Measurements from ENCODE around the gene SUN1.

Gene SUN1

DNA sequence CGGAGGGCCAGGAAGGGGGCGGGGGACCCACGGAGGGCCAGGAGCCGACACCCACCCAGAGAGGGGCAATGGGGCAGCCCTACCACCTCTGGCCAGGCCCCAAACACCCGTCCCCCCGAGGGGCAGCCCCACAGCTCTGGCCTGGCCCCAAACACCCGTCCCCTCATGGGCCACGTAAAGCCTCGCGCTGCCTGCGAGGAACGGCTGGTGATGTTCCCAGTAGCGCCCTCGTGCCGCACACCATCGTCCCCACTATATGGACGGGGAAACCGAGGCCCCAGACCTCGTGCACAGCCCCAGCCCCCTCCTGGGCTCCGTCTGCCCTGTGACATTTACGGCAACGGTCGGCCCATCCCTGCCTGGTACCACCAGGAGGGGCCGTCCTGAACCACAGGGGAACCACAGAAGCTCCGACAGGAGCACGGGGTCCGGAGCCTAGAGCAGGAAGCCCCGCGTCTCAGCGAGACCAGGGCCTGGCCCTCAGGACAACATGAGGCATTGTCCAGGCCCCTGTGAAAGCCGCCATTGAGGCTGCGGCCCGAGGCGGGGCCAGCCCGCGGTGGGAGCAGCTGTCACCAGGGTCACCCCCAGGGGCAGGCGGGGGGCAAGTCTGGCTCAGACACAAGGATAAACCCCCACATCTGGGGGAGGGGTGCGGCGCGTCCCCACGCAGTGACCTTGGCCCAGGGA is 79.7 kb downstream of the SUN1 start:
- TF ChIP-seq GATA2 (IDR thresholded peaks at IDR 0.05; ENCODE audit: low read depth, low read length) (no peak), GATA3 (IDR thresholded peaks at IDR 0.05; ENCODE audit: low read depth, low read length) (no peak)

- TF ChIP-seq GATA3 (IDR thresholded peaks at IDR 0.05; ENCODE audit: low read depth, low read length) (no peak), GATA2 (IDR thresholded peaks at IDR 0.05; ENCODE audit: low read depth, low read length) (no peak)
Measured at GRCh38 chr7:913736-914520, 81.7 kb downstream of the SUN1 start.

- TF ChIP-seq GATA3 (IDR thresholded peaks at IDR 0.05; ENCODE audit: low read depth, low read length) (no peak), GATA2 (IDR thresholded peaks at IDR 0.05; ENCODE audit: low read depth, low read length) (no peak)
Measured at GRCh38 chr7:914521-915194, 82.4 kb downstream of the SUN1 start.

DNA sequence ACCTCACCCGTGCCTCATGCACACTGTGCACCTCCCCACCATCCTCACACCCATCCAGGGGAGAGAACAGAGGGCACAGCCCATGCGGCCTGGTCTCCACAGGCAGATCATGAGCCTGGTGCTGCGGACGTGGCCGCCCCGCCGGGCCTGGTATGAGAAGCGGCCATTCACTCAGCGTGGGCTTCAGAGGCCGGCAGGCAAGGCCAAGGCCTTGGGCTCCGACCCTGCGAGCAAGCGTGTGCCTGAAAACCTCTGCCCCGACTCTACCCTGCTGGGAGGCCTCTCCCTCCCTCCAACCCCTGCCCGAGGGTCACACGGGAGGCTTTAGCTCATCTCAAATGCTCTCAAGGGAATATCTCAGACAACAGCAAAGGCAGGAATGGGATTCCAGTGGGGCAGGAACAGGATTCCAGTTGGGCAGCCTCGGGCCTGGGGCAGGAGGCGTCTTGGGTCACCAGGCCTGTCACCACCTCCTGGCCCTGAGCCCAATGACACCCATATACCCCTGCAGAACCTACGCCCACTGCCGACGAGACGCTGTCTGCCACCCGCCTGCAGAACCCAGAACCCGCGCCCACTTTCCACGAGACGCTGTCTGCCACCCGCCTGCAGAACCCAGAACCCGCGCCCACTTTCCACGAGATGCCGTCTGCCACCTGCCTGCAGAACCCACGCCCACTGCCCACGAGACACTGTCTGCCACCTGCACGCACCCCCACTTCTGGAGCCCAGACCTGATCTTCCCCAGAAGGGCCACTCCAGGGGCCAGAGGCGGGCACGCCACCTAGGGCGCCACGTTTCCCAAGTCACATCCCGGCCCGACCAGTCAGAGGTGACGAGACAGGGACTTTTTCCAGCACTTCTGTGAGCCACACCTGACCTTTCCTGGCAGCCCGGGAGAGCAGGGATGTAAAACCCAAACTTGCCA is 83.3 kb downstream of the SUN1 start:
- TF ChIP-seq GATA2 (IDR thresholded peaks at IDR 0.05; ENCODE audit: low read depth, low read length) (no peak), GATA3 (IDR thresholded peaks at IDR 0.05; ENCODE audit: low read depth, low read length) (no peak)

DNA sequence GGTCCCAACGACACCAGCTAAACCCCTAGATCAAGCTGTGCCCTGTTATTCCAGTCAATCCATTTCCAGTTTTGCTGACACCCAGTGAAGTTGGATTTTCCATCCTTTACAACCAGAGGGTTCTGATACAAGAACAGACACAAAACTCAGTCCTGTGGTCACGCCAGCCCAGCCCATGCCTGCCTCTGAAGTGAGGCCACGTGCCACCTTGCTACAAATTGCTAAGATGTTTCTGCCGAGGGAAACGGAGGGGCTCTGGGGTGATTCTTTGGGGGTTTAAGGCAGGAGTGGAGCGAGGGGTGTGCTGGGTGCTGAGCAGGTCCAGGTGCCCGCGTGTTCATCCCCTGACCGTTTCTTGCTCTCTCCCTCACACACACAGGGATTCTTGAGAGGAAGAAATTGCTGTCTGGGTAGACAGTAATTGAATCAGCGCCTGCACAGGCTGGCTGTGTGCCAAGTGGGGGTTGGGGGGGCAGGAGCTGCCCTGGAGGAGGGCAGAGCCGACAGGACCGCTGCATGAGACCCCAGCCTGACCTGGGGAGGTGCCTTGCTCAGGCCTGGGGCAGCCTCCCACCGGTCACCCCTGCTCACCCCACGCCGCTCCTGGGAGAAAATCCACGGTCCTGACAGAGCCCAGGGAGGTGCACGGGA is 84.1 kb downstream of the SUN1 start:
- TF ChIP-seq GATA3 (IDR thresholded peaks at IDR 0.05; ENCODE audit: low read depth, low read length) (no peak), GATA2 (IDR thresholded peaks at IDR 0.05; ENCODE audit: low read depth, low read length) (no peak)

- TF ChIP-seq GATA3 (IDR thresholded peaks at IDR 0.05; ENCODE audit: low read depth, low read length) (no peak), GATA2 (IDR thresholded peaks at IDR 0.05; ENCODE audit: low read depth, low read length) (no peak)
Measured at GRCh38 chr7:917255-918117, 85.2 kb downstream of the SUN1 start.

- TF ChIP-seq GATA2 (IDR thresholded peaks at IDR 0.05; ENCODE audit: low read depth, low read length) (no peak), GATA3 (IDR thresholded peaks at IDR 0.05; ENCODE audit: low read depth, low read length) (no peak)
Measured at GRCh38 chr7:918118-918425, 85.8 kb downstream of the SUN1 start.

DNA sequence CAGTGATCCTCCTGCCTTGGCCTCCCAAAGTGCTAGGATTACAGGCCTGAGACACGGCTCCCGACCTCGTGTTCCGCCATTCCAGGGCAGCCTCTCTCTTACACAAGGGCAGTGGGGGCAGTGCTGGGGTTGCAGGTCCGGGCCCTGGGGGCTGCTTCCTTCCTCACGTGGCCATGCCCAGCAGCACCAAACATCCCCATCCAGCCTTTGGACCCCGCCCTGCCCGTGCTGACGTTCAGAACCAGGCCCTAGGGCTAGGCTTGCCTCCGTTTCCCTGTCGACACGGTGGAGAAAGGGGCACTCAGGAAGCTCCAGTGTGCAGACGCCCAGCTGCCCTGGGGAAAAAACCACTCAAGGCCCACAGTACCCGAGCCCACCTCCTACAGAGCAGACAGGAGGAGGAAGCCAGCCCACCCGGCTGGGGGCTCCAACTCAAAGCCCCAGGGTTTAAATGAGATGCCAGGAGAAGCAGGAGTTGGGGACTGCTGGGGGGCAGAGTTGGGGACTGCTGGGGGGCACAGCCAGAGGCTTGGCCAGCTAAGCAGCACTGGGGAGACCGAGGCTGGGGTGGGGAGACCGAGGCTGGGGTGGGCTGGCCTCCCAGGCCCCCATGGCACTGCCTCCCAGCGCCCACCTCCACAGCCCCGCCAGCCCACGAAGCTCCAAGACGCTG is 86.3 kb downstream of the SUN1 start:
- TF ChIP-seq GATA3 (IDR thresholded peaks at IDR 0.05; ENCODE audit: low read depth, low read length) (no peak), GATA2 (IDR thresholded peaks at IDR 0.05; ENCODE audit: low read depth, low read length) (no peak)

DNA sequence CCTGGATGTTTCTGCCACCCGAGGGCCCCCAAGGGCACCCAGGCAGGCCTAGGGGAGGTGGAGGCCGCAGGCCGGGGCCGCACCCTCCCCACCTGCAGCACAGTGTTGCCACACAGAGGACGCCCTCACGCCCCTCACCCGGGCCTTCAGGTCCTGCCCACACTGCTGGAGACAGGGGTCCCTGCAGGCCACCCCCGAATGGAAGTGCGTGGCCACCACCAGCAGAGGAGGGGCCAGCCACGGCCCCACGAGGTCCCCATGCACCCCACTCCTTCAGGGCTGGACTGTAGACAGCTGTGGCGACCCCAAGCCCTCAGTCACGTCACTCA is 86.8 kb downstream of the SUN1 start:
- TF ChIP-seq GATA3 (IDR thresholded peaks at IDR 0.05; ENCODE audit: low read depth, low read length), result no peak
- no peak for TF ChIP-seq GATA2 (IDR thresholded peaks at IDR 0.05; ENCODE audit: low read depth, low read length)

GRCh38 chr7:919924-920341 is 87.7 kb downstream of the SUN1 start:
- TF ChIP-seq GATA2 (IDR thresholded peaks at IDR 0.05; ENCODE audit: low read depth, low read length) (no peak), GATA3 (IDR thresholded peaks at IDR 0.05; ENCODE audit: low read depth, low read length) (no peak)

DNA sequence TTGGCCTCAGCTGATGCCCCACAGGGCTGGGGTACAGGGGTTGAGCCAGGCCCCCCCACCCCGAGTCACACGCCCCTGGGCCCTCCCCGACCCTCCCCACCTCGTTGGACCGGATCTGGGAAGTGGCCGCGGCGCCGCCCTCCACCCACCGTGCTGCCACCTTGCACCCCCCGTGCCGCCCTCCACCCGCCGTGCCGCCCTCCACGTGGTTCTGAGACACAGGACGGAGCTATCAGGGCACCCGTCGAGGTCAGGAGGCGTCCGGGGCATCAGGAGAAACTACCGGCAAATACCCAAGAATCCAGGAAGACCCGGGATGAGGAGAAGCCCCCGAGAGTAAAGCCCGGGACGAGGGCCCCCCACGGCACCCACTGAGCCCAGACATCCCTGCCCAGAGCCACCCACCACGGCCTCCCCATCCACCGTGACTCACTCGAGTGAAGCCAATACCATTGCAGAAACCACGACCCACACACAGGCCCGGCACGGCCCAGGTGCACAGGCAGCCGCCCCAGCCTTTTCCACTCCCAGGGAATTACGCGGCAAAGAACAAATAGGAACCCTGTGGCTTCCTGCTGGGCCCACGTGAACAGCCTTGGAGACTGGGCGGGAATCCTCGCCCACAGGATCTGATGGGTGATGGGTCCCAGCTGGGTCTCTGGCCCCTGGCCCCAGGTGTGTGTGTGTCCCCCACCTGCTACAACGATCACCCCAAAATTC is 88.2 kb downstream of the SUN1 start:
- TF ChIP-seq GATA3 (IDR thresholded peaks at IDR 0.05; ENCODE audit: low read depth, low read length) (no peak), GATA2 (IDR thresholded peaks at IDR 0.05; ENCODE audit: low read depth, low read length) (no peak)

GRCh38 chr7:921071-921461 is 88.8 kb downstream of the SUN1 start:
- TF ChIP-seq GATA3 (IDR thresholded peaks at IDR 0.05; ENCODE audit: low read depth, low read length) (no peak), GATA2 (IDR thresholded peaks at IDR 0.05; ENCODE audit: low read depth, low read length) (no peak)

All from SH-SY5Y (cell line).